ENCODE data around the gene CUX1. TPM values are rescaled to one million over a fixed set of nuclear protein-coding genes. Genes with fewer than 3 reads are reported as not detected.

Gene CUX1
- total RNA-seq, 1 experiment from 2014 or later = 53.5 TPM

- H2BK20ac ChIP-seq (ENCODE audit: low read depth, low read length, poor library complexity, severe bottlenecking) = no peak overlapping the region
- H3K14ac ChIP-seq (ENCODE audit: insufficient read depth, low read length) = no peak overlapping the region
- H3K27ac ChIP-seq (ENCODE audit: insufficient read length, low read depth, low read length) = no peak overlapping the region
- no peak overlapping the region for H4K8ac ChIP-seq (replicated peaks; ENCODE audit: insufficient read length, low read depth, low read length)
- no peaks in the 10 kb centered on the region for H3K23me2 ChIP-seq (ENCODE audit: insufficient read length, low read depth, low read length, poor library complexity, severe bottlenecking)
- Mint-ChIP-seq H3K36me3 (ENCODE audit: insufficient read depth in 1 of 3, low read depth in 3 of 3) (peaks cover 23 to 33% (median 26%) of the 10 kb centered on the region in 3 experiments), H3K27me3 (ENCODE audit: low read depth) (no peaks in the 10 kb centered on the region), H3K4me1 (peaks cover 17 to 25% of the 10 kb centered on the region in 2 experiments), H3K27ac (no peak overlapping the region), H3K4me3 (no peak overlapping the region), H3K9me3 (peaks cover 20 to 26% of the 10 kb centered on the region in 2 experiments)
- no CpG with 5 or more reads among the region's 2 CpGs for WGBS (ENCODE audit: extremely low coverage, insufficient read length, low lambda C conversion rate)
- no peak overlapping the region for H4K91ac ChIP-seq (ENCODE audit: insufficient read length, low read depth, low read length)
- H3T11ph ChIP-seq (ENCODE audit: low read length) = no peak overlapping the region
- H3K9me3 ChIP-seq (ENCODE audit: control insufficient read depth, low read depth, low read length) = peaks cover 8% of the 10 kb centered on the region
- peaks cover 53% of the 10 kb centered on the region for H3K79me2 ChIP-seq (ENCODE audit: insufficient read depth, low read length)
- H3K18ac ChIP-seq (ENCODE audit: insufficient read length, low read depth, low read length) = no peak overlapping the region
- no peak overlapping the region for H2BK120ac ChIP-seq (ENCODE audit: low read depth, low read length, poor library complexity, severe bottlenecking)
- no peaks in the 10 kb centered on the region for H4K20me1 ChIP-seq (ENCODE audit: control insufficient read depth, insufficient read depth, insufficient read length)
- TF ChIP-seq CTCF (conservative IDR thresholded peaks at IDR 0.05) = no peak
- no peak overlapping the region for H4K5ac ChIP-seq (ENCODE audit: insufficient read length, low read depth, low read length)
- no peak overlapping the region for H2BK5ac ChIP-seq (ENCODE audit: insufficient read length, low read length)
- no peak overlapping the region for H3K56ac ChIP-seq (ENCODE audit: insufficient read length, low read depth, low read length)
- H2AK5ac ChIP-seq (ENCODE audit: insufficient read length, low read length) = no peak overlapping the region
- H2AFZ ChIP-seq (ENCODE audit: low read length) = no peak overlapping the region
- no peak overlapping the region for H3K4me2 ChIP-seq (ENCODE audit: insufficient read depth, insufficient read length, low read length)
- H3K27me3 ChIP-seq (ENCODE audit: insufficient read depth, low read length) = no peaks in the 10 kb centered on the region
- H3K4ac ChIP-seq (ENCODE audit: low read depth, low read length) = no peak overlapping the region
- H3K9ac ChIP-seq (ENCODE audit: extremely low read depth, insufficient read length, low read length) = no peak overlapping the region
- peaks cover 20% of the 10 kb centered on the region for H3K79me1 ChIP-seq (ENCODE audit: insufficient read depth, low read depth, low read length, poor library complexity, severe bottlenecking)
- no peak overlapping the region for H3K23ac ChIP-seq (ENCODE audit: insufficient read length, low read depth, low read length)
- no peak for DNase-seq
- H3K4me1 ChIP-seq (ENCODE audit: insufficient read depth, low read length) = no peaks in the 10 kb centered on the region
- H2BK12ac ChIP-seq (ENCODE audit: insufficient read length, low read depth, low read length) = no peak overlapping the region
- H2BK15ac ChIP-seq (ENCODE audit: low read depth, low read length) = no peak overlapping the region
These were observed 28.5 kb downstream of the CUX1 start for GRCh38 chr7:101845974-101846373.

Data from H9 (cell line).